ENCODE results near the gene KISS1.

DNA sequence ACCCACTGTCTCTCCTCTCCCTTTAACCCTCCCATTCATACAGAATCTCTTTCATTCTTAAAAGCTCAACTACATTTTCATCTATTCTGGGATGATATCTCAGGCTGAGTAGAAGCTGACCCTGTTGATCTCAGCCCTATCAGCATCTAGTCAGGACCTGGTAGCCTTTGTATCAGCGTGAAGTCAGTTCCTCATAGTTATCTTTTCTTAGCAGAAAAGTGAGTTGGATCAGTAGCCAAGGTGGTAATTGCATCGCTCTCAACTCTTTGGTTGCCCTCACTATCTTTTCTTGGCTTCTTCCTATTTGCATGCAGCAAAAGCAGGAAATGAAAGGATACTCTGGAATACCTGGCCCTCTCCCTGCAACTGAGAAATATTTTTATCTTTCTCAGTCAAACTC is 31.1 kb upstream of the KISS1 start:
- no peak for TF ChIP-seq CTCF (IDR thresholded peaks at IDR 0.05)
- TF ChIP-seq POLR2A (IDR thresholded peaks at IDR 0.05): no peak

All from adrenal gland (tissue), 5 donors.